Karpas-422 (cell line): ENCODE results near the gene AMMECR1L. TPM values are rescaled to one million over a fixed set of nuclear protein-coding genes. Genes with fewer than 3 reads are reported as not detected.
A peak's percentile ranks its signal among the peaks of the same experiment; 100 is the strongest.

Experiments
- DNase-seq: peaks from one replicate; pipeline ENCODE4 v3.0.0-alpha.2; 2015
- H2AFZ ChIP-seq: fragments of 200-600 bp; sonication (generic); 2 replicates; pipeline ENCODE4 v1.6.1; 2014; ENCODE audit warnings: antibody characterized with exemption, low read length, mixed read lengths
- H3K27ac ChIP-seq: fragments of 200-600 bp; sonication (generic); 2 replicates; pipeline ENCODE4 v1.5.1; 2014; ENCODE audit warnings: mild to moderate bottlenecking, low read length, moderate library complexity
- H3K27me3 ChIP-seq: fragments of 200-600 bp; sonication (generic); 2 replicates; pipeline ENCODE4 v1.6.1; 2014; ENCODE audit warnings: low read length, mixed read lengths
- H3K36me3 ChIP-seq: fragments of 200-600 bp; sonication (generic); 2 replicates; pipeline ENCODE4 v1.6.1; 2014; ENCODE audit warnings: low read length, mixed read lengths; ENCODE audit not compliant: insufficient read depth
- H3K4me1 ChIP-seq: fragments of 200-600 bp; sonication (generic); 2 replicates; pipeline ENCODE4 v1.6.1; 2014; ENCODE audit warnings: mild to moderate bottlenecking, low read length, mixed read lengths
- H3K4me2 ChIP-seq: fragments of 200-600 bp; sonication (generic); 2 replicates; pipeline ENCODE4 v1.6.1; 2014; ENCODE audit warnings: low read length, low read depth, mild to moderate bottlenecking; ENCODE audit not compliant: poor library complexity, severe bottlenecking
- H3K4me3 ChIP-seq: fragments of 200-600 bp; sonication (generic); 2 replicates; pipeline ENCODE4 v1.5.1; 2014; ENCODE audit warnings: mild to moderate bottlenecking, antibody characterized with exemption, low read length, mixed read lengths
- H3K79me2 ChIP-seq: fragments of 200-600 bp; sonication (generic); 2 replicates; pipeline ENCODE4 v1.6.1; 2014; ENCODE audit warnings: mild to moderate bottlenecking, low read length, mixed read lengths
- H3K9ac ChIP-seq: fragments of 200-600 bp; sonication (generic); 2 replicates; pipeline ENCODE4 v1.6.0; 2014; ENCODE audit warnings: low read length
- H3K9me2 ChIP-seq: fragments of 200-600 bp; sonication (generic), shearing (Covaris generic); replicated peaks from 2 replicates; pipeline ENCODE4 v1.6.0; 2014; ENCODE audit warnings: mild to moderate bottlenecking, low read length, moderate library complexity; ENCODE audit not compliant: insufficient read depth
- H3K9me3 ChIP-seq: fragments of 300-700, 200-600 bp; sonication (generic); 2 replicates; pipeline ENCODE4 v1.6.1; 2014; ENCODE audit warnings: low read length, mixed read lengths
- H4K20me1 ChIP-seq: fragments of 200-600 bp; sonication (generic); 2 replicates; pipeline ENCODE4 v1.6.1; 2014; ENCODE audit warnings: mild to moderate bottlenecking, antibody characterized with exemption, low read length, low read depth; ENCODE audit not compliant: insufficient read depth
- total RNA-seq: library from RNA; depleted of rRNA; stranded (reverse); fragments of >200 nt; shearing (Covaris generic); gene quantifications from 2 replicates; pipeline ENCODE4 v1.2.3, GENCODE V29; 2014; ENCODE audit warnings: low replicate concordance

Gene AMMECR1L
- total RNA-seq, 1 experiment from 2014 or later: 8.2 TPM

- H3K27ac ChIP-seq: peak overlapping the region; percentile 47
Observed at GRCh38 chr2:127884436-127884835, 1.3 kb downstream of the AMMECR1L start.

GRCh38 chr2:127879899-127880298, 5.9 kb downstream of the AMMECR1L start:
- no peak overlapping the region for H2AFZ ChIP-seq
- peaks cover 10% of the 10 kb centered on the region for H4K20me1 ChIP-seq
- no peak overlapping the region for H3K4me3 ChIP-seq
- no peak for DNase-seq
- H3K27ac ChIP-seq: no peak overlapping the region
- H3K36me3 ChIP-seq: peaks cover 16% of the 10 kb centered on the region; the same call in 1 of the 2 replicates
- no peak overlapping the region for H3K9ac ChIP-seq
- H3K4me2 ChIP-seq: no peak overlapping the region
- peaks cover 34% of the 10 kb centered on the region for H3K4me1 ChIP-seq
- no peaks in the 10 kb centered on the region for H3K27me3 ChIP-seq
- H3K9me3 ChIP-seq: no peaks in the 10 kb centered on the region
- H3K9me2 ChIP-seq: no peaks in the 10 kb centered on the region
- H3K79me2 ChIP-seq: peaks cover 94% of the 10 kb centered on the region

More at GRCh38 chr2:127884436-127884835, 1.3 kb downstream of the AMMECR1L start:
- H3K9ac ChIP-seq: peak overlapping the region; percentile 78
- H3K36me3 ChIP-seq: peaks cover 16% of the 10 kb centered on the region; the same call in 1 of the 2 replicates
- peaks cover 41% of the 10 kb centered on the region for H3K4me1 ChIP-seq
- H4K20me1 ChIP-seq: peaks cover 5% of the 10 kb centered on the region; the same call in 1 of the 2 replicates
- no peak overlapping the region for H2AFZ ChIP-seq
- no peaks in the 10 kb centered on the region for H3K9me2 ChIP-seq
- no peaks in the 10 kb centered on the region for H3K9me3 ChIP-seq
- peak overlapping the region; percentile 95 for H3K4me2 ChIP-seq
- H3K27me3 ChIP-seq: no peaks in the 10 kb centered on the region
- peaks cover 57% of the 10 kb centered on the region for H3K79me2 ChIP-seq
- DNase-seq: no peak
- peak overlapping the region; percentile 97 for H3K4me3 ChIP-seq

GRCh38 chr2:127877626-127878025, 8.1 kb downstream of the AMMECR1L start:
- peaks cover 15% of the 10 kb centered on the region for H3K4me1 ChIP-seq
- no peaks in the 10 kb centered on the region for H3K9me2 ChIP-seq
- H3K27me3 ChIP-seq: no peaks in the 10 kb centered on the region
- peaks cover 94% of the 10 kb centered on the region for H3K79me2 ChIP-seq
- peaks cover 21% of the 10 kb centered on the region; the same call in 1 of the 2 replicates for H3K36me3 ChIP-seq
- no peak overlapping the region for H2AFZ ChIP-seq
- no peak for DNase-seq
- no peak overlapping the region for H3K9ac ChIP-seq
- no peaks in the 10 kb centered on the region for H3K9me3 ChIP-seq
- H3K27ac ChIP-seq: no peak overlapping the region
- H3K4me3 ChIP-seq: no peak overlapping the region
- peaks cover 10% of the 10 kb centered on the region; the same call in 1 of the 2 replicates for H4K20me1 ChIP-seq
- H3K4me2 ChIP-seq: no peak overlapping the region

GRCh38 chr2:127877136-127877535, 8.6 kb downstream of the AMMECR1L start:
- H3K27me3 ChIP-seq: no peaks in the 10 kb centered on the region
- H2AFZ ChIP-seq: no peak overlapping the region
- peaks cover 21% of the 10 kb centered on the region; the same call in 1 of the 2 replicates for H3K36me3 ChIP-seq
- no peak overlapping the region for H3K4me2 ChIP-seq
- H4K20me1 ChIP-seq: peaks cover 13% of the 10 kb centered on the region; the same call in 1 of the 2 replicates
- H3K9ac ChIP-seq: no peak overlapping the region
- H3K4me3 ChIP-seq: no peak overlapping the region
- no peaks in the 10 kb centered on the region for H3K9me2 ChIP-seq
- H3K4me1 ChIP-seq: peaks cover 10% of the 10 kb centered on the region
- DNase-seq: no peak
- no peaks in the 10 kb centered on the region for H3K9me3 ChIP-seq
- no peak overlapping the region for H3K27ac ChIP-seq
- peaks cover 94% of the 10 kb centered on the region for H3K79me2 ChIP-seq

- Histone ChIP-seq H3K27ac (no peak overlapping the region), H2AFZ (no peak overlapping the region), H4K20me1 (peaks cover 16% of the 10 kb centered on the region), H3K4me2 (no peak overlapping the region), H3K79me2 (peaks cover 81% of the 10 kb centered on the region), H3K4me1 (no peaks in the 10 kb centered on the region), H3K9ac (no peak overlapping the region), H3K9me2 (no peaks in the 10 kb centered on the region), H3K36me3 (peaks cover 21% of the 10 kb centered on the region), H3K9me3 (no peaks in the 10 kb centered on the region), H3K27me3 (no peaks in the 10 kb centered on the region), H3K4me3 (no peak overlapping the region)
- DNase-seq: no peak
Observed at GRCh38 chr2:127874378-127875269, 11.1 kb downstream of the AMMECR1L start.

- Histone ChIP-seq H3K9ac (no peak overlapping the region), H3K4me2 (no peak overlapping the region), H3K79me2 (peaks cover 80% of the 10 kb centered on the region), H3K27me3 (no peaks in the 10 kb centered on the region), H3K9me3 (no peaks in the 10 kb centered on the region), H3K27ac (no peak overlapping the region), H3K9me2 (no peaks in the 10 kb centered on the region), H2AFZ (no peak overlapping the region), H4K20me1 (peaks cover 16% of the 10 kb centered on the region; the same call in 1 of the 2 replicates), H3K36me3 (peaks cover 29% of the 10 kb centered on the region), H3K4me3 (no peak overlapping the region), H3K4me1 (no peaks in the 10 kb centered on the region)
- DNase-seq: no peak
Observed at GRCh38 chr2:127873707-127874303, 12.0 kb downstream of the AMMECR1L start.

GRCh38 chr2:127872354-127872753, 13.4 kb downstream of the AMMECR1L start:
- no peak overlapping the region for H3K9ac ChIP-seq
- no peak overlapping the region for H3K4me3 ChIP-seq
- DNase-seq: no peak
- H3K27me3 ChIP-seq: no peaks in the 10 kb centered on the region
- H3K9me2 ChIP-seq: no peaks in the 10 kb centered on the region
- peaks cover 38% of the 10 kb centered on the region for H3K36me3 ChIP-seq
- H3K79me2 ChIP-seq: peaks cover 74% of the 10 kb centered on the region
- peaks cover 16% of the 10 kb centered on the region; the same call in 1 of the 2 replicates for H4K20me1 ChIP-seq
- H2AFZ ChIP-seq: no peak overlapping the region
- H3K9me3 ChIP-seq: no peaks in the 10 kb centered on the region
- H3K27ac ChIP-seq: no peak overlapping the region
- no peaks in the 10 kb centered on the region for H3K4me1 ChIP-seq
- no peak overlapping the region for H3K4me2 ChIP-seq

GRCh38 chr2:127865926-127866325, 19.8 kb downstream of the AMMECR1L start:
- Histone ChIP-seq H3K9me2 (no peaks in the 10 kb centered on the region), H3K36me3 (peaks cover 47% of the 10 kb centered on the region), H2AFZ (no peak overlapping the region), H3K4me2 (no peak overlapping the region), H3K4me3 (no peak overlapping the region), H3K27me3 (no peaks in the 10 kb centered on the region), H4K20me1 (peaks cover 3% of the 10 kb centered on the region; the same call in 1 of the 2 replicates), H3K9ac (no peak overlapping the region), H3K79me2 (peaks cover 19% of the 10 kb centered on the region), H3K9me3 (no peaks in the 10 kb centered on the region), H3K27ac (no peak overlapping the region), H3K4me1 (no peaks in the 10 kb centered on the region)
- no peak for DNase-seq
